IMR-90 (cell line): ENCODE measurements around the gene ACTC1.

Source experiments
- BHLHE40 ChIP-seq: fragments of 150-350 bp; IDR thresholded peaks from 2 replicates; pipeline ENCODE4 v1.6.1; 2016; ENCODE audit warnings: mild to moderate bottlenecking, low read depth, low read length
- CEBPB ChIP-seq: IDR thresholded peaks from 2 replicates; pipeline ENCODE4 v1.6.1; 2012; ENCODE audit warnings: low read depth, low read length, improper control_type of control experiment
- CHD1 ChIP-seq: IDR thresholded peaks from 2 replicates; pipeline ENCODE4 v1.6.1; 2012; ENCODE audit warnings: low read depth, low read length, improper control_type of control experiment
- FOS ChIP-seq: fragments of 150-350 bp; IDR thresholded peaks from 2 replicates; pipeline ENCODE4 v1.6.1; 2016; ENCODE audit warnings: low read depth, low read length
- MAFK ChIP-seq: IDR thresholded peaks from 2 replicates; pipeline ENCODE4 v1.6.1; 2012; ENCODE audit warnings: low read depth, low read length, improper control_type of control experiment
- MAZ ChIP-seq: IDR thresholded peaks from 2 replicates; pipeline ENCODE4 v1.6.1; 2012; ENCODE audit warnings: low read depth, mild to moderate bottlenecking, low read length, improper control_type of control experiment, moderate library complexity, borderline replicate concordance
- MXI1 ChIP-seq: IDR thresholded peaks from 2 replicates; pipeline ENCODE4 v1.6.1; 2012; ENCODE audit warnings: low read depth, mild to moderate bottlenecking, low read length, moderate library complexity, borderline replicate concordance
- POLR2A ChIP-seq: IDR thresholded peaks from 2 replicates; pipeline ENCODE4 v1.6.1; 2012; ENCODE audit warnings: mild to moderate bottlenecking, low read depth, low read length
- RAD21 ChIP-seq: IDR thresholded peaks from 2 replicates; pipeline ENCODE4 v1.6.1; 2012; ENCODE audit warnings: low read length, improper control_type of control experiment
- RCOR1 ChIP-seq: IDR thresholded peaks from 2 replicates; pipeline ENCODE4 v1.6.1; 2012; ENCODE audit warnings: mild to moderate bottlenecking, low read length, improper control_type of control experiment; ENCODE audit not compliant: insufficient replicate concordance
- RFX5 ChIP-seq: IDR thresholded peaks from 2 replicates; pipeline ENCODE4 v1.8.0; 2012; ENCODE audit warnings: low read depth, mild to moderate bottlenecking, low read length, moderate library complexity
- TF ChIP-seq, protein P1 (sequence below): conservative IDR thresholded peaks from 2 replicates; pipeline ENCODE4 v1.5.1; 2012; ENCODE audit warnings: mild to moderate bottlenecking, low read depth, low read length, improper control_type of control experiment
- TF ChIP-seq, protein P2 (sequence below): fragments of 150-350 bp; IDR thresholded peaks from 2 replicates; pipeline ENCODE4 v1.6.1; 2017; ENCODE audit warnings: mild to moderate bottlenecking, antibody characterized with exemption, low read length, low read depth
- TF ChIP-seq, protein P3 (sequence below): fragments of 150-350 bp; IDR thresholded peaks from 2 replicates; pipeline ENCODE4 v1.6.1; 2016; ENCODE audit warnings: low read depth, mild to moderate bottlenecking, low read length, moderate library complexity, borderline replicate concordance

- TF ChIP-seq, protein P1, sequence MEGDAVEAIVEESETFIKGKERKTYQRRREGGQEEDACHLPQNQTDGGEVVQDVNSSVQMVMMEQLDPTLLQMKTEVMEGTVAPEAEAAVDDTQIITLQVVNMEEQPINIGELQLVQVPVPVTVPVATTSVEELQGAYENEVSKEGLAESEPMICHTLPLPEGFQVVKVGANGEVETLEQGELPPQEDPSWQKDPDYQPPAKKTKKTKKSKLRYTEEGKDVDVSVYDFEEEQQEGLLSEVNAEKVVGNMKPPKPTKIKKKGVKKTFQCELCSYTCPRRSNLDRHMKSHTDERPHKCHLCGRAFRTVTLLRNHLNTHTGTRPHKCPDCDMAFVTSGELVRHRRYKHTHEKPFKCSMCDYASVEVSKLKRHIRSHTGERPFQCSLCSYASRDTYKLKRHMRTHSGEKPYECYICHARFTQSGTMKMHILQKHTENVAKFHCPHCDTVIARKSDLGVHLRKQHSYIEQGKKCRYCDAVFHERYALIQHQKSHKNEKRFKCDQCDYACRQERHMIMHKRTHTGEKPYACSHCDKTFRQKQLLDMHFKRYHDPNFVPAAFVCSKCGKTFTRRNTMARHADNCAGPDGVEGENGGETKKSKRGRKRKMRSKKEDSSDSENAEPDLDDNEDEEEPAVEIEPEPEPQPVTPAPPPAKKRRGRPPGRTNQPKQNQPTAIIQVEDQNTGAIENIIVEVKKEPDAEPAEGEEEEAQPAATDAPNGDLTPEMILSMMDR = no peak
- TF ChIP-seq POLR2A = no peak
- no peak for TF ChIP-seq FOS
- no peak for TF ChIP-seq RFX5
- no peak for TF ChIP-seq MXI1
- TF ChIP-seq BHLHE40 = no peak
- TF ChIP-seq MAFK = no peak
- no peak for TF ChIP-seq CEBPB
- TF ChIP-seq MAZ = no peak
- no peak for TF ChIP-seq CHD1
- TF ChIP-seq, protein P2, sequence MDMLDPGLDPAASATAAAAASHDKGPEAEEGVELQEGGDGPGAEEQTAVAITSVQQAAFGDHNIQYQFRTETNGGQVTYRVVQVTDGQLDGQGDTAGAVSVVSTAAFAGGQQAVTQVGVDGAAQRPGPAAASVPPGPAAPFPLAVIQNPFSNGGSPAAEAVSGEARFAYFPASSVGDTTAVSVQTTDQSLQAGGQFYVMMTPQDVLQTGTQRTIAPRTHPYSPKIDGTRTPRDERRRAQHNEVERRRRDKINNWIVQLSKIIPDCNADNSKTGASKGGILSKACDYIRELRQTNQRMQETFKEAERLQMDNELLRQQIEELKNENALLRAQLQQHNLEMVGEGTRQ = no peak
- TF ChIP-seq RCOR1 = no peak
- TF ChIP-seq, protein P3, sequence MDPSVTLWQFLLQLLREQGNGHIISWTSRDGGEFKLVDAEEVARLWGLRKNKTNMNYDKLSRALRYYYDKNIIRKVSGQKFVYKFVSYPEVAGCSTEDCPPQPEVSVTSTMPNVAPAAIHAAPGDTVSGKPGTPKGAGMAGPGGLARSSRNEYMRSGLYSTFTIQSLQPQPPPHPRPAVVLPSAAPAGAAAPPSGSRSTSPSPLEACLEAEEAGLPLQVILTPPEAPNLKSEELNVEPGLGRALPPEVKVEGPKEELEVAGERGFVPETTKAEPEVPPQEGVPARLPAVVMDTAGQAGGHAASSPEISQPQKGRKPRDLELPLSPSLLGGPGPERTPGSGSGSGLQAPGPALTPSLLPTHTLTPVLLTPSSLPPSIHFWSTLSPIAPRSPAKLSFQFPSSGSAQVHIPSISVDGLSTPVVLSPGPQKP = no peak
- TF ChIP-seq RAD21 = no peak
These were observed 24.8 kb upstream of the ACTC1 start for GRCh38 chr15:34820110-34820509.
